ENCODE measurements around the gene CALML3.

The CALML3 gene

DNA sequence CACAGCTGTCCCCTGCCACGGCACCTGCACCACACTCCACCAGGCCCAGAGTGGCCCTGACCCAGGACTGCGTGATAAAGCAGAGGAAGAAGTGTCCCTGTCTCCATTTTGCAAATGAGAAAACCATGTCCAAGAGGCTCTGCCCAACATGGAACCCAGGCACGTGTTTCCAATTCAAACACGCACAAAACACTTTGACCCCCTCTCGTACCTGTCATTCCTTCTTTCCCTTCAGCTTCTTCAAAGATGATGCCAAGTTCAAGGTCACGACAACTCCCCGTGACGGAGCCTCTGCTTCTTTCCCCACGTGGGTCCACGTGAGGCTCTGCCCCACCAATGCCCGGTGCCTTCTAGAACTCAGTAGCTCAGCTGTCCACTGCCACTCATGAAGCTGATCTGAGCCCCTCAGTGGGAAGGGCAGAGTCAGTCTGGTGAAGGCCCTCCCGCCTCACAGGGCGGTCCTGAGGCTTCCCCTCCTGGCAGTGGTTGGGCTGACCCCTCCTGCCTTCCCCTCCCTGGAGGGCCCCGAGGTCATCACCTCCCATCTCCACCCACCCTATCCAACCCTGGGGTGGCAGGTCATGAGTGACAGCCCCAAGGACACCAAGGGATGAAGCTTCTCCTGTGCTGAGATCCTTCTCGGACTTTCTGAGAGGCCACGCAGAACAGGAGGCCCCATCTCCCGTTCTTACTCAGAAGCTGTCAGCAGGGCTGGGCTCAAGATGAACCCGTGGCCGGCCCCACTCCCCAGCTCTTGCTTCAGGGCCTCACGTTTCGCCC is 44.4 kb upstream of the CALML3 start:
- H3K9me2 ChIP-seq (ENCODE audit: low read depth, low read length) = no peaks in the 10 kb centered on the region
- no peak overlapping the region for H3K9ac ChIP-seq (ENCODE audit: low read length)
- H3K4me1 ChIP-seq (ENCODE audit: insufficient read depth, low read length, severe bottlenecking) = no peaks in the 10 kb centered on the region
- H3K36me3 ChIP-seq (ENCODE audit: insufficient read depth, low read length) = no peaks in the 10 kb centered on the region
- no peaks in the 10 kb centered on the region for H3K79me2 ChIP-seq (ENCODE audit: insufficient read depth, low read length)
- no peak overlapping the region for H3K4me2 ChIP-seq (ENCODE audit: low read length)
- TF ChIP-seq, protein P1, sequence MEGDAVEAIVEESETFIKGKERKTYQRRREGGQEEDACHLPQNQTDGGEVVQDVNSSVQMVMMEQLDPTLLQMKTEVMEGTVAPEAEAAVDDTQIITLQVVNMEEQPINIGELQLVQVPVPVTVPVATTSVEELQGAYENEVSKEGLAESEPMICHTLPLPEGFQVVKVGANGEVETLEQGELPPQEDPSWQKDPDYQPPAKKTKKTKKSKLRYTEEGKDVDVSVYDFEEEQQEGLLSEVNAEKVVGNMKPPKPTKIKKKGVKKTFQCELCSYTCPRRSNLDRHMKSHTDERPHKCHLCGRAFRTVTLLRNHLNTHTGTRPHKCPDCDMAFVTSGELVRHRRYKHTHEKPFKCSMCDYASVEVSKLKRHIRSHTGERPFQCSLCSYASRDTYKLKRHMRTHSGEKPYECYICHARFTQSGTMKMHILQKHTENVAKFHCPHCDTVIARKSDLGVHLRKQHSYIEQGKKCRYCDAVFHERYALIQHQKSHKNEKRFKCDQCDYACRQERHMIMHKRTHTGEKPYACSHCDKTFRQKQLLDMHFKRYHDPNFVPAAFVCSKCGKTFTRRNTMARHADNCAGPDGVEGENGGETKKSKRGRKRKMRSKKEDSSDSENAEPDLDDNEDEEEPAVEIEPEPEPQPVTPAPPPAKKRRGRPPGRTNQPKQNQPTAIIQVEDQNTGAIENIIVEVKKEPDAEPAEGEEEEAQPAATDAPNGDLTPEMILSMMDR (IDR thresholded peaks at IDR 0.05; ENCODE audit: low read length) = no peak
- TF ChIP-seq EZH2 (IDR thresholded peaks at IDR 0.05; ENCODE audit: borderline replicate concordance, low read length) = no peak
- H3K9me3 ChIP-seq (ENCODE audit: low read length) = no peaks in the 10 kb centered on the region
- H4K20me1 ChIP-seq (ENCODE audit: insufficient read depth, low read length) = no peaks in the 10 kb centered on the region
- no peak overlapping the region for H3K4me3 ChIP-seq (ENCODE audit: low read depth, low read length, poor library complexity, severe bottlenecking)
- no peak overlapping the region for H2AFZ ChIP-seq (ENCODE audit: low read length)
- H3K27me3 ChIP-seq (ENCODE audit: insufficient read depth, low read length) = peaks cover 8% of the 10 kb centered on the region; the same call in 1 of the 2 replicates
- H3K27ac ChIP-seq (ENCODE audit: low read depth, low read length, poor library complexity, severe bottlenecking) = no peak overlapping the region
- H3F3A ChIP-seq (ENCODE audit: insufficient read depth, low read length) = no peaks in the 10 kb centered on the region

DNA sequence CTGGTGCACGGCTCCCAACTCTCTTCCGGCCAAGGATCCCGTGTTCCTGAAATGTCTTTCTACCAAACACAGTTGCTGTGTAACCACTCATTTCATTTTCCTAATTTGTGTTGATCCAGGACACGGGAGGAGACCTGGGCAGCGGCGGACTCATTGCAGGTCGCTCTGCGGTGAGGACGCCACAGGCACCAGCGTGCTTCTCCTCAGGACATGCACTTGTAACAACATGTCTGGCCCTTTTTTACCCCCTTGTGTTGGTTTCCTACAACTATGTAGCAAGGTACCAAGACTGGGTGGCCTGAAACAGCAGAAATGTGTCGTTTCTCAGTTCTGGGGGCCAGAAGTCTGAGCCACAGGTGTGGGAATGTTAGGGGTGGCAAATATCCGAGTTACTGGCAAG is 43.6 kb upstream of the CALML3 start:
- H3K4me1 ChIP-seq (ENCODE audit: insufficient read depth, low read length, severe bottlenecking) = no peaks in the 10 kb centered on the region
- no peaks in the 10 kb centered on the region for H3K9me3 ChIP-seq (ENCODE audit: low read length)
- H3K4me3 ChIP-seq (ENCODE audit: low read depth, low read length, poor library complexity, severe bottlenecking) = no peak overlapping the region
- H3F3A ChIP-seq (ENCODE audit: insufficient read depth, low read length) = no peaks in the 10 kb centered on the region
- TF ChIP-seq EZH2 (IDR thresholded peaks at IDR 0.05; ENCODE audit: borderline replicate concordance, low read length) = no peak
- TF ChIP-seq, protein P1 (IDR thresholded peaks at IDR 0.05; ENCODE audit: low read length) = no peak
- no peaks in the 10 kb centered on the region for H4K20me1 ChIP-seq (ENCODE audit: insufficient read depth, low read length)
- H3K36me3 ChIP-seq (ENCODE audit: insufficient read depth, low read length) = no peaks in the 10 kb centered on the region
- no peak overlapping the region for H2AFZ ChIP-seq (ENCODE audit: low read length)
- no peak overlapping the region for H3K27ac ChIP-seq (ENCODE audit: low read depth, low read length, poor library complexity, severe bottlenecking)
- H3K79me2 ChIP-seq (ENCODE audit: insufficient read depth, low read length) = no peaks in the 10 kb centered on the region
- H3K9me2 ChIP-seq (ENCODE audit: low read depth, low read length) = no peaks in the 10 kb centered on the region
- H3K9ac ChIP-seq (ENCODE audit: low read length) = no peak overlapping the region
- peaks cover 8% of the 10 kb centered on the region; the same call in 1 of the 2 replicates for H3K27me3 ChIP-seq (ENCODE audit: insufficient read depth, low read length)
- no peak overlapping the region for H3K4me2 ChIP-seq (ENCODE audit: low read length)

DNA sequence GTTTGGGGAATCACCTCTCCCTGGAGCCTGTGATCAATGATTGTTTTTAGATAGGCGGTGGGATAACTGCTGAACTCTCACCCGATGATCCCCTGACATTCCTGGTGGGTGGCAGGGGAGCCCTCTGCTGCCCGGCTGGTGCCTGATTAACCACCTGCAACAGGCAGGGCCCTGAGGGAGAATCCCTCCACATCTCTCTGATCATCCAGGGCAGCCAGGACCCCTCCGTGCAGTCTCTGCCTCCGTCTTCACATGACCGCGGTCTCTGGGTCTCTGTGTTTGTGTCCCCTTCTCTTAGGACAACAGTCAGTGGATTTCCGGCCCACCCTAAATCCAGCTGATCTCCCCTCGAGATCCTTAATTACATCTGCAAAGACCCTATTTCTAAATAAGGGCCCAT is 42.7 kb upstream of the CALML3 start:
- H3K27ac ChIP-seq (ENCODE audit: low read depth, low read length, poor library complexity, severe bottlenecking) = no peak overlapping the region
- no peak overlapping the region for H3K4me2 ChIP-seq (ENCODE audit: low read length)
- H3F3A ChIP-seq (ENCODE audit: insufficient read depth, low read length) = no peaks in the 10 kb centered on the region
- no peak overlapping the region for H2AFZ ChIP-seq (ENCODE audit: low read length)
- H3K9me3 ChIP-seq (ENCODE audit: low read length) = no peaks in the 10 kb centered on the region
- H4K20me1 ChIP-seq (ENCODE audit: insufficient read depth, low read length) = no peaks in the 10 kb centered on the region
- no peak overlapping the region for H3K4me3 ChIP-seq (ENCODE audit: low read depth, low read length, poor library complexity, severe bottlenecking)
- no peaks in the 10 kb centered on the region for H3K9me2 ChIP-seq (ENCODE audit: low read depth, low read length)
- no peaks in the 10 kb centered on the region for H3K79me2 ChIP-seq (ENCODE audit: insufficient read depth, low read length)
- no peaks in the 10 kb centered on the region for H3K4me1 ChIP-seq (ENCODE audit: insufficient read depth, low read length, severe bottlenecking)
- peaks cover 8% of the 10 kb centered on the region; the same call in 1 of the 2 replicates for H3K27me3 ChIP-seq (ENCODE audit: insufficient read depth, low read length)
- no peak overlapping the region for H3K9ac ChIP-seq (ENCODE audit: low read length)
- no peak for TF ChIP-seq EZH2 (IDR thresholded peaks at IDR 0.05; ENCODE audit: borderline replicate concordance, low read length)
- TF ChIP-seq, protein P1 (IDR thresholded peaks at IDR 0.05; ENCODE audit: low read length) = no peak
- no peaks in the 10 kb centered on the region for H3K36me3 ChIP-seq (ENCODE audit: insufficient read depth, low read length)

All from OCI-LY1 (cell line).